Measurements from ENCODE around the gene XPNPEP1. TPM values are rescaled to one million over a fixed set of nuclear protein-coding genes. Genes with fewer than 3 reads are reported as not detected.

Gene XPNPEP1
- 31.0 to 40.2 TPM (median 36.5 TPM) in 5 replicates for total RNA-seq (2022; extraction: Qiagen RNA extraction)

DNA sequence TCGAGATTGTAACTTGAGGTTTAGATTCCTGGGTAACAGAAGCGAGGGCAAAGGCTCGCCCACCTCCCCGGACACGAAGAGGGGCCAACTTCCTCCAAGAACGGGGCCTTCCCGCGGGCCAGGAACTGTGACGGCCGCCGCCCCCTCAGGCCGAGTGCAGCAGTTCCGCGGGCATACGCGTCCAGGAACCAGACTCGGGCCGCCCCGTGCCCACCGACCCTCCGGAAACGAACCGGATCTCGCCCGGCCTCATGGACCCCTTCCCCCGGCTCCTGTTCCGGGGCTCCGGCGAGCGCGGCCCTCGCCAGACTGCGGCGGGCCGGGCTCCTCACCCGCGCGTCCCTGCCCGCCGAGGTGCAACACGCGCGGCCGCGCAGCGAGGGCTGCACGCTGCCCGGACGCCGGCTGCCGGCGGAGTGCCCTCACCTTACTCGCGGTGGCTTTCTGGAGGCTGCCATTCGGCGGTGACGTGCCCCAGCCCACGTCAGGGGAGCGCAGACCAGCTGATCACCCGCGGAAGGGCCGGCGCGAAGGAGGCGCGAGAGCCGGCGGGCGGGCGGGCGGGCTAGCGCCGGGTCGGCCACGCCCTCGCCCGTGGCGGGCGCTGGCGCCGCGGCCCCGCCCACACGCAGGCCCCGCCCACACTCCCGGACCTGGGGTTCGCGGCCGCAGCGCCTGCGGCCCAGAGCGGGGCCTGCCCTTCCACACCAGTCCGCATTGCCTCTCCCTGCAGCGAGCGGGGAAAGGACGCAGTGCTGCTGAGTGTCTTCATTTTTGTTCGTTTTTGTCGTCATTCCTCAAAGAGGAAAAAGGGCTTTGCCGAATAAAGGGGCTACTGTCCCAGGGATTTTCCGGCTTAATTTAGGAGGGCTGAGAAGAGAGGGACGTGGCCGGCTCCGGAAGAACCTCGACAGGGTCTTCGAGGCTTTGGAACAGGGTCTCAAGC, at the start of gene XPNPEP1:
Gene XPNPEP1 (minus strand): TSS at position 536 of the 946 bp plus-strand sequence. CDS start 78 bp downstream, at position 458.

Other genes starting within 250 kb of the XPNPEP1 start
- gene ADD3, start 84.5 kb upstream of the XPNPEP1 start, total RNA-seq (2022; extraction: Qiagen RNA extraction): 3.4 to 5.7 TPM (median 4.9 TPM) in 5 replicates

All from A549 treated with Mapracorat at 1 μM for 4 hours (cell line).